Right atrium auricular region (tissue), 2 donors: ENCODE measurements around the gene ETV2. TPM values are rescaled to one million over a fixed set of nuclear protein-coding genes. Genes with fewer than 3 reads are reported as not detected.
"Not testable (repeated sequence)": the region's sequence is repeated elsewhere in the genome, so short reads cannot be mapped to it uniquely, and the experiment has no call there.

Experiments
- DNase-seq: peaks from one replicate; pipeline ENCODE4 v3.0.0-alpha.2; 2019; ENCODE audit warnings: low spot score
- H3K27ac ChIP-seq, 2 donors: fragments of 200-600 bp; sonication (generic); 1 replicate in 1 of 2; 2 replicates in 1 of 2; pipeline ENCODE4 v1.5.1; 2016 to 2019
- H3K27me3 ChIP-seq, 2 donors: fragments of 200-600 bp; sonication (generic); one replicate each; pipeline versions ENCODE4 v1.5.1 to v1.6.0; 2017 to 2019
- H3K36me3 ChIP-seq: fragments of 200-600 bp; sonication (generic); one replicate; pipeline ENCODE4 v1.5.1; 2016
- H3K4me1 ChIP-seq, 2 donors: fragments of 200-600 bp; sonication (generic); one replicate each; pipeline versions ENCODE4 v1.5.1 to v1.6.0; 2017 to 2019
- H3K4me3 ChIP-seq, 2 donors: fragments of 200-600 bp; sonication (generic); 1 replicate in 1 of 2; 2 replicates in 1 of 2; pipeline ENCODE4 v1.5.1; 2017 to 2019; ENCODE audit warnings: mild to moderate bottlenecking in 1 of 2, moderate library complexity in 1 of 2
- H3K9me3 ChIP-seq, 2 donors: fragments of 200-600 bp; sonication (generic); one replicate each; pipeline ENCODE4 v1.5.1; 2019
- CTCF ChIP-seq, 2 donors: fragments of 200-600 bp; sonication (generic); IDR thresholded peaks; one replicate each; pipeline ENCODE4 v1.5.1; 2019; ENCODE audit warnings: antibody characterized with exemption in 2 of 2
- total RNA-seq, 2 donors: library from RNA; depleted of rRNA; stranded (reverse); fragments of >200 nt; gene quantifications; one replicate each; pipeline ENCODE4 v1.1.0, GENCODE V29; 2016

The ETV2 gene
- 1 to 10 TPM in 1 of 2 donors, not detected in 1; 1.2 TPM for total RNA-seq

GRCh38 chr19:35641515-35642151 lies at the start of gene ETV2:
TSS of gene ETV2 (plus strand) at chr19:35641745. CDS start at chr19:35642461, 716 bp downstream.
- Histone ChIP-seq H3K9me3 (no peaks in the 10 kb centered on the region), H3K27me3 (no peaks in the 10 kb centered on the region), H3K27ac (no peak within 1 kb of the TSS), H3K4me1 (peaks cover 0 to 31% of the 10 kb centered on the region in 2 donors), H3K36me3 (peaks cover 18% of the 10 kb centered on the region), H3K4me3 (peak within 1 kb of the TSS in 1 of 2 donors; percentile 9)
- DNase-seq = no peak
- TF ChIP-seq CTCF (IDR thresholded peaks at IDR 0.05) = no peak

- Histone ChIP-seq H3K27me3 (no peaks in the 10 kb centered on the region), H3K36me3 (no peaks in the 10 kb centered on the region), H3K9me3 (no peaks in the 10 kb centered on the region), H3K4me3 (no peak overlapping the region), H3K4me1 (no peaks in the 10 kb centered on the region), H3K27ac (no peak overlapping the region)
- no peak for DNase-seq
- TF ChIP-seq CTCF (IDR thresholded peaks at IDR 0.05) = peak in 1 of 2 donors; percentile 50
Measured at GRCh38 chr19:35592226-35592625, 49.3 kb upstream of the ETV2 start.

GRCh38 chr19:35595026-35595425 lies 46.5 kb upstream of the ETV2 start:
- not testable (repeated sequence) for H3K27me3 ChIP-seq, H3K27ac ChIP-seq, H3K4me3 ChIP-seq, DNase-seq, H3K9me3 ChIP-seq, H3K4me1 ChIP-seq, H3K36me3 ChIP-seq

- TF ChIP-seq CTCF (IDR thresholded peaks at IDR 0.05) = no peak
- Histone ChIP-seq H3K4me3 (no peak overlapping the region), H3K9me3 (no peaks in the 10 kb centered on the region), H3K27ac (no peak overlapping the region), H3K36me3 (no peaks in the 10 kb centered on the region), H3K27me3 (no peaks in the 10 kb centered on the region), H3K4me1 (no peaks in the 10 kb centered on the region)
- no peak for DNase-seq
Measured at GRCh38 chr19:35595928-35596327, 45.6 kb upstream of the ETV2 start.

- no peaks in the 10 kb centered on the region for H3K9me3 ChIP-seq
- DNase-seq = no peak
- H3K4me3 ChIP-seq = no peak overlapping the region
- H3K27ac ChIP-seq = no peak overlapping the region
- TF ChIP-seq CTCF (IDR thresholded peaks at IDR 0.05) = no peak
- H3K4me1 ChIP-seq = no peaks in the 10 kb centered on the region
- H3K36me3 ChIP-seq = no peaks in the 10 kb centered on the region
- no peaks in the 10 kb centered on the region for H3K27me3 ChIP-seq
Measured at GRCh38 chr19:35596366-35596999, 45.1 kb upstream of the ETV2 start.

GRCh38 chr19:35601971-35602370 lies 39.6 kb upstream of the ETV2 start:
- no peak overlapping the region for H3K27ac ChIP-seq
- TF ChIP-seq CTCF (IDR thresholded peaks at IDR 0.05) = no peak
- peaks cover 0 to under 1% of the 10 kb centered on the region in 2 donors for H3K9me3 ChIP-seq
- H3K27me3 ChIP-seq = no peaks in the 10 kb centered on the region
- H3K4me1 ChIP-seq = no peaks in the 10 kb centered on the region
- H3K4me3 ChIP-seq = no peak overlapping the region
- no peaks in the 10 kb centered on the region for H3K36me3 ChIP-seq
- no peak for DNase-seq

- not testable (repeated sequence) for H3K27ac ChIP-seq, H3K4me1 ChIP-seq, H3K27me3 ChIP-seq, DNase-seq, H3K36me3 ChIP-seq, H3K4me3 ChIP-seq
- peaks cover 0 to 12% of the 10 kb centered on the region in 2 donors for H3K9me3 ChIP-seq
Measured at GRCh38 chr19:35604436-35604835, 37.1 kb upstream of the ETV2 start.

- H3K27me3 ChIP-seq, H3K27ac ChIP-seq, H3K4me3 ChIP-seq, DNase-seq, H3K4me1 ChIP-seq, H3K36me3 ChIP-seq: not testable (repeated sequence)
- peaks cover 0 to 12% of the 10 kb centered on the region in 2 donors for H3K9me3 ChIP-seq
Measured at GRCh38 chr19:35607170-35607569, 34.4 kb upstream of the ETV2 start.
